BLaER1 treated with 17β-estradiol and CSF1 and Interleukin-3, amounts not matched to agents 10 nM and 100 nM (cell line): ENCODE results near the gene ASB13.

Experiments used
- H3K27ac ChIP-seq, 11 experiments: shearing (Covaris generic); formaldehyde crosslinking; 2 replicates each; pipeline ENCODE4 v1.8.1; 2022
- H3K27me3 ChIP-seq, 11 experiments: shearing (Covaris generic); formaldehyde crosslinking; 2 replicates each; pipeline ENCODE4 v1.8.1; 2022
- H3K36me3 ChIP-seq, 11 experiments: shearing (Covaris generic); formaldehyde crosslinking; 2 replicates each; pipeline ENCODE4 v1.8.1; 2022
- H3K4me1 ChIP-seq, 10 experiments: shearing (Covaris generic); formaldehyde crosslinking; 2 replicates each; pipeline ENCODE4 v1.8.1; 2022
- H3K4me2 ChIP-seq, 11 experiments: shearing (Covaris generic); formaldehyde crosslinking; 2 replicates each; pipeline ENCODE4 v1.8.1; 2022
- H3K4me3 ChIP-seq, 10 experiments: shearing (Covaris generic); formaldehyde crosslinking; 2 replicates each; pipeline ENCODE4 v1.8.1; 2022
- H3K9ac ChIP-seq, 11 experiments: shearing (Covaris generic); formaldehyde crosslinking; 2 replicates each; pipeline ENCODE4 v1.8.1; 2022
- H3K9me3 ChIP-seq, 11 experiments: shearing (Covaris generic); formaldehyde crosslinking; replicated peaks in 1 of 11; 2 replicates each; pipeline ENCODE4 v1.8.1; 2022
- H4K20me1 ChIP-seq, 11 experiments: shearing (Covaris generic); formaldehyde crosslinking; 2 replicates each; pipeline ENCODE4 v1.8.1; 2022
- Cebpa-rat ChIP-seq, 11 experiments: shearing (Covaris generic); IDR thresholded peaks; 2 replicates each; pipeline ENCODE4 v1.8.1; 2022

The ASB13 gene

GRCh38 chr10:5692461-5693358, 26.3 kb upstream of the ASB13 start:
- peaks cover 0 to 77% (median 49%) of the 10 kb centered on the region in 11 experiments; a peak in 19 of 22 replicates for H3K36me3 ChIP-seq
- H3K4me1 ChIP-seq, result peaks cover 14 to 38% (median 26%) of the 10 kb centered on the region in 10 experiments; a peak in 19 of 20 replicates
- 0 out of 22 replicates have a peak overlapping the region, but pooled peaks of 1 of the 11 experiments have one; percentile 7 for H3K27ac ChIP-seq
- TF ChIP-seq Cebpa-rat (IDR thresholded peaks at IDR 0.05), result no peak
- H4K20me1 ChIP-seq, result peaks cover 5 to 100% (median 78%) of the 10 kb centered on the region in 11 experiments; a peak in 20 of 22 replicates
- peak overlapping the region in 5 of 11 experiments; percentile 17 to 70 (median 40); a peak in 8 of 22 replicates for H3K4me2 ChIP-seq
- no peak overlapping the region for H3K9ac ChIP-seq
- peaks cover 14 to 56% (median 47%) of the 10 kb centered on the region in 11 experiments; a peak in 21 of 22 replicates for H3K9me3 ChIP-seq
- H3K27me3 ChIP-seq, result no peaks in the 10 kb centered on the region
- peak overlapping the region in 2 of 10 experiments; percentile 2 to 25; a peak in 1 of 20 replicates for H3K4me3 ChIP-seq

- peaks cover 5 to 100% (median 81%) of the 10 kb centered on the region in 11 experiments; a peak in 20 of 22 replicates for H4K20me1 ChIP-seq
- peaks cover 0 to 68% (median 46%) of the 10 kb centered on the region in 11 experiments; a peak in 19 of 22 replicates for H3K36me3 ChIP-seq
- H3K27me3 ChIP-seq, result no peaks in the 10 kb centered on the region
- no peak for TF ChIP-seq Cebpa-rat (IDR thresholded peaks at IDR 0.05)
- no peak overlapping the region for H3K9ac ChIP-seq
- no peak overlapping the region for H3K4me2 ChIP-seq
- no peak overlapping the region for H3K4me3 ChIP-seq
- peaks cover 14 to 48% (median 40%) of the 10 kb centered on the region in 11 experiments; a peak in 21 of 22 replicates for H3K9me3 ChIP-seq
- H3K27ac ChIP-seq, result no peak overlapping the region
- peaks cover 18 to 47% (median 35%) of the 10 kb centered on the region in 10 experiments; a peak in 19 of 20 replicates for H3K4me1 ChIP-seq
Measured at GRCh38 chr10:5691786-5692185, 25.4 kb upstream of the ASB13 start.

- Histone ChIP-seq H3K9me3 (peaks cover 6 to 34% (median 29%) of the 10 kb centered on the region in 11 experiments; a peak in 20 of 22 replicates), H4K20me1 (peaks cover 5 to 89% (median 76%) of the 10 kb centered on the region in 11 experiments; a peak in 20 of 22 replicates), H3K9ac (no peak overlapping the region), H3K27me3 (no peaks in the 10 kb centered on the region), H3K4me2 (0 out of 22 replicates have a peak overlapping the region, but pooled peaks of 2 of the 11 experiments have one; percentile 4 to 91), H3K27ac (no peak overlapping the region), H3K4me3 (no peak overlapping the region), H3K4me1 (peaks cover 19 to 46% (median 32%) of the 10 kb centered on the region in 10 experiments; a peak in 19 of 20 replicates), H3K36me3 (peaks cover 0 to 50% (median 35%) of the 10 kb centered on the region in 11 experiments; a peak in 19 of 22 replicates)
- no peak for TF ChIP-seq Cebpa-rat (IDR thresholded peaks at IDR 0.05)
Measured at GRCh38 chr10:5688587-5688986, 22.2 kb upstream of the ASB13 start.

GRCh38 chr10:5685764-5686240, 19.4 kb upstream of the ASB13 start:
- H3K27me3 ChIP-seq, result no peaks in the 10 kb centered on the region
- peak overlapping the region; percentile 13 to 98 (median 95); a peak in 21 of 22 replicates for H3K27ac ChIP-seq
- TF ChIP-seq Cebpa-rat (IDR thresholded peaks at IDR 0.05), result no peak
- H4K20me1 ChIP-seq, result peaks cover 0 to 61% (median 51%) of the 10 kb centered on the region in 11 experiments; a peak in 18 of 22 replicates
- H3K36me3 ChIP-seq, result peaks cover 0 to 26% (median 20%) of the 10 kb centered on the region in 11 experiments; a peak in 17 of 22 replicates
- H3K4me1 ChIP-seq, result peaks cover 11 to 33% (median 22%) of the 10 kb centered on the region in 10 experiments; a peak in 19 of 20 replicates
- H3K4me2 ChIP-seq, result peak overlapping the region; percentile 76 to 95 (median 91)
- peak overlapping the region; percentile 90 to 98 (median 95) for H3K9ac ChIP-seq
- peaks cover 0 to 12% (median 7%) of the 10 kb centered on the region in 11 experiments; a peak in 12 of 22 replicates for H3K9me3 ChIP-seq
- peak overlapping the region; percentile 80 to 98 (median 94) for H3K4me3 ChIP-seq

- peak overlapping the region; percentile 76 to 95 (median 91) for H3K4me2 ChIP-seq
- peaks cover 0 to 6% (median 1%) of the 10 kb centered on the region in 11 experiments; a peak in 9 of 22 replicates for H3K9me3 ChIP-seq
- no peak for TF ChIP-seq Cebpa-rat (IDR thresholded peaks at IDR 0.05)
- H3K4me1 ChIP-seq, result peaks cover 11 to 33% (median 22%) of the 10 kb centered on the region in 10 experiments; a peak in 19 of 20 replicates
- H3K36me3 ChIP-seq, result peaks cover 0 to 21% (median 15%) of the 10 kb centered on the region in 11 experiments; a peak in 17 of 22 replicates
- H4K20me1 ChIP-seq, result peaks cover 0 to 54% (median 44%) of the 10 kb centered on the region in 11 experiments; a peak in 18 of 22 replicates
- H3K27me3 ChIP-seq, result no peaks in the 10 kb centered on the region
- peak overlapping the region; percentile 80 to 98 (median 94) for H3K4me3 ChIP-seq
- peak overlapping the region; percentile 88 to 98 (median 95) for H3K27ac ChIP-seq
- H3K9ac ChIP-seq, result peak overlapping the region; percentile 90 to 98 (median 95)
Measured at GRCh38 chr10:5684971-5685763, 18.8 kb upstream of the ASB13 start.

GRCh38 chr10:5684318-5684970, 18.0 kb upstream of the ASB13 start, which contains the start of gene TASOR2:
TASOR2 (plus strand) TSS chr10:5684838; CDS start chr10:5720643, 35,805 bp downstream.
- peaks cover 0 to 47% (median 40%) of the 10 kb centered on the region in 11 experiments; a peak in 18 of 22 replicates for H4K20me1 ChIP-seq
- H3K4me1 ChIP-seq, result peaks cover 11 to 33% (median 22%) of the 10 kb centered on the region in 10 experiments; a peak in 19 of 20 replicates
- peaks cover 0 to 6% (median 0%) of the 10 kb centered on the region in 11 experiments; a peak in 6 of 22 replicates for H3K9me3 ChIP-seq
- H3K27me3 ChIP-seq, result no peaks in the 10 kb centered on the region
- peak within 1 kb of the TSS; percentile 80 to 98 (median 94) for H3K4me3 ChIP-seq
- peaks cover 0 to 17% (median 14%) of the 10 kb centered on the region in 11 experiments; a peak in 16 of 22 replicates for H3K36me3 ChIP-seq
- H3K27ac ChIP-seq, result peak within 1 kb of the TSS; percentile 88 to 98 (median 95)
- TF ChIP-seq Cebpa-rat (IDR thresholded peaks at IDR 0.05), result no peak
- H3K9ac ChIP-seq, result peak within 1 kb of the TSS; percentile 90 to 98 (median 95)
- peak within 1 kb of the TSS; percentile 76 to 95 (median 91) for H3K4me2 ChIP-seq

- Histone ChIP-seq H3K9ac (no peak overlapping the region), H3K4me2 (no peak overlapping the region), H4K20me1 (peaks cover 0 to 33% (median 26%) of the 10 kb centered on the region in 11 experiments; a peak in 17 of 22 replicates), H3K36me3 (peaks cover 0 to 6% (median under 1%) of the 10 kb centered on the region in 11 experiments; a peak in 10 of 22 replicates), H3K4me3 (no peak overlapping the region), H3K9me3 (peaks cover 0 to 6% (median 0%) of the 10 kb centered on the region in 11 experiments; a peak in 6 of 22 replicates), H3K4me1 (peaks cover 11 to 28% (median 22%) of the 10 kb centered on the region in 10 experiments; a peak in 19 of 20 replicates), H3K27ac (no peak overlapping the region), H3K27me3 (0 out of 22 replicates have a peak, but pooled peaks cover 0 to 3% (median 0%) of the 10 kb centered on the region in 11 experiments)
- no peak for TF ChIP-seq Cebpa-rat (IDR thresholded peaks at IDR 0.05)
Measured at GRCh38 chr10:5683065-5683464, 16.7 kb upstream of the ASB13 start.
